HG02973 (cell line): Measurements from ENCODE around the gene SARS1.

Experiments used
- ATAC-seq: cut with Tn5 transposase; IDR thresholded peaks from one replicate; pipeline ENCODE4 v1.9.1; 2021; ENCODE audit warnings: moderate library complexity; ENCODE audit not compliant: unreplicated experiment

SARS1 gene

DNA sequence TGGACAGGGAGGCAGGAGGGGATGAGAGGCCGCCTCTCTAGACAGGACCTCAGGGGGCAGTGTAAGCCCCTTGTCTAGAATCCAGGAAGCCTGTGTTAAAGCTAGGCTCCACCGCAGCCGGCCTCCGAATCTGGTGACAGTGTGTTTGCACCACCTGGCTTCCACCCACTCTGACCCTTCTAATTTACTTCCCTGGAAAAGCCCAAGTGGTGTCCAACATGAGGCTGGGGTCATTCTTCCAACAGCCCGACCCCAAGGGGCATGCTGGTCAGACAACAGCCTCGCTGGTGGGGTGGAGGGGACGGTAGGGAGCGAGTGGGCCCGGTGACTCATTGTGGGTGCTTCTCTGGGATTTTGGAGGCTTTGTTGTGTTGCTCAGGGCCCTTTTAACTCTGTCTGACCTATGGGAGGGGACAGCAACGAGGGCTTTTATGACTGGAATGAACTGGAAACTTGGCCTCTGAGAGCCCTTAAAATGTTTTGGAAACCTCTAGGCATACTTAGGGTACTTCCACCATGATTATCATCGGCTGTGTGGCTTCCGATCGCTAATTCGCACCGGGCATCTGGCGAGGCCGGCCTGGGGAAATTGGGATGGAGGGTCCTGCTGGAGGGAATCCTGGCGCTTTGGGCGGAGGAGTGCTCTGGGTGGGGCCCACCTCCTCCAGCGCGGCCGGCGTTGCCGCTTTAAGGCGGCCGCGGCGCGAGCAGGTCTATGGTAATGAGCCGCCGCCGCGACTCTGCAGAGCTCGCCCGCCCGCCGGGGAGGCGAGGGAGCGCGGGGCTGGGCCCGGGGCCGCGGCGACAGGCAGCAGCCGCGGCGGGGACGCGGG is 35.3 kb downstream of the SARS1 start, which contains the start of gene CELSR2:
Gene CELSR2 (plus strand): TSS at position 743 of the 833 bp plus-strand sequence. CDS start 541 bp downstream, outside the sequence.
- peak; percentile 84 for ATAC-seq

DNA sequence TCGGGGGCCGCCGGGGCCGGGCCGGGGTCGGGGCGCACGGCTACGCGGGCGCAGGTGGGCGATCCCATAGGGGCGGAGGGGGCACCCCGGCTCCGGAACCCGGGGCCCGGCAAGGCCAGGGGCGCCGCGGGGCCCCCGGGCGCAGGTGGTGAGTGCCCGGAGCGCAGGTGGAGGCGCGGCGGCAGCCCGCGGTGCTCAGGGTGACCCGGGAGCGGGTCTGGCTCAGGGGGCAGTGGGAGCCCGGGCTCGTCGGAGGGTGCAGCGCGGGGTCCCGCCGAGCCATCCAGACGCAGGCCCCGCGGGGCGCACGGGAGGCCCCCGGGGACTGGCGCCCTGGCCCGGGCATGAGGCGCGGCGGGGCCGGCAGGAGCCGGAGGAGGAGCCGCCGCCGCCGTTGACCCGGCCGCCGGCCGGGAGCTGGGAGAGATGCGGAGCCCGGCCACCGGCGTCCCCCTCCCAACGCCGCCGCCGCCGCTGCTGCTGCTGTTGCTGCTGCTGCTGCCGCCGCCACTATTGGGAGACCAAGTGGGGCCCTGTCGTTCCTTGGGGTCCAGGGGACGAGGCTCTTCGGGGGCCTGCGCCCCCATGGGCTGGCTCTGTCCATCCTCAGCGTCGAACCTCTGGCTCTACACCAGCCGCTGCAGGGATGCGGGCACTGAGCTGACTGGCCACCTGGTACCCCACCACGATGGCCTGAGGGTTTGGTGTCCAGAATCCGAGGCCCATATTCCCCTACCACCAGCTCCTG is 36.1 kb downstream of the SARS1 start:
- ATAC-seq: no peak

DNA sequence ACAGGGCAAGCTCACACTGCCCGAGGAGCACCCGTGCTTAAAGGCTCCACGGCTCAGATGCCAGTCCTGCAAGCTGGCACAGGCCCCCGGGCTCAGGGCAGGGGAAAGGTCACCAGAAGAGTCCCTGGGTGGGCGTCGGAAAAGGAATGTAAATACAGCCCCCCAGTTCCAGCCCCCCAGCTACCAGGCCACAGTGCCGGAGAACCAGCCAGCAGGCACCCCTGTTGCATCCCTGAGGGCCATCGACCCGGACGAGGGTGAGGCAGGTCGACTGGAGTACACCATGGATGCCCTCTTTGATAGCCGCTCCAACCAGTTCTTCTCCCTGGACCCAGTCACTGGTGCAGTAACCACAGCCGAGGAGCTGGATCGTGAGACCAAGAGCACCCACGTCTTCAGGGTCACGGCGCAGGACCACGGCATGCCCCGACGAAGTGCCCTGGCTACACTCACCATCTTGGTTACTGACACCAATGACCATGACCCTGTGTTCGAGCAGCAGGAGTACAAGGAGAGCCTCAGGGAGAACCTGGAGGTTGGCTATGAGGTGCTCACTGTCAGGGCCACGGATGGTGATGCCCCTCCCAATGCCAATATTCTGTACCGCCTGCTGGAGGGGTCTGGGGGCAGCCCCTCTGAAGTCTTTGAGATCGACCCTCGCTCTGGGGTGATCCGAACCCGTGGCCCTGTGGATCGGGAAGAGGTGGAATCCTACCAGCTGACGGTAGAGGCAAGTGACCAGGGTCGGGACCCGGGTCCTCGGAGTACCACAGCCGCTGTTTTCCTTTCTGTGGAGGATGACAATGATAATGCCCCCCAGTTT is 36.9 kb downstream of the SARS1 start:
- no peak for ATAC-seq

DNA sequence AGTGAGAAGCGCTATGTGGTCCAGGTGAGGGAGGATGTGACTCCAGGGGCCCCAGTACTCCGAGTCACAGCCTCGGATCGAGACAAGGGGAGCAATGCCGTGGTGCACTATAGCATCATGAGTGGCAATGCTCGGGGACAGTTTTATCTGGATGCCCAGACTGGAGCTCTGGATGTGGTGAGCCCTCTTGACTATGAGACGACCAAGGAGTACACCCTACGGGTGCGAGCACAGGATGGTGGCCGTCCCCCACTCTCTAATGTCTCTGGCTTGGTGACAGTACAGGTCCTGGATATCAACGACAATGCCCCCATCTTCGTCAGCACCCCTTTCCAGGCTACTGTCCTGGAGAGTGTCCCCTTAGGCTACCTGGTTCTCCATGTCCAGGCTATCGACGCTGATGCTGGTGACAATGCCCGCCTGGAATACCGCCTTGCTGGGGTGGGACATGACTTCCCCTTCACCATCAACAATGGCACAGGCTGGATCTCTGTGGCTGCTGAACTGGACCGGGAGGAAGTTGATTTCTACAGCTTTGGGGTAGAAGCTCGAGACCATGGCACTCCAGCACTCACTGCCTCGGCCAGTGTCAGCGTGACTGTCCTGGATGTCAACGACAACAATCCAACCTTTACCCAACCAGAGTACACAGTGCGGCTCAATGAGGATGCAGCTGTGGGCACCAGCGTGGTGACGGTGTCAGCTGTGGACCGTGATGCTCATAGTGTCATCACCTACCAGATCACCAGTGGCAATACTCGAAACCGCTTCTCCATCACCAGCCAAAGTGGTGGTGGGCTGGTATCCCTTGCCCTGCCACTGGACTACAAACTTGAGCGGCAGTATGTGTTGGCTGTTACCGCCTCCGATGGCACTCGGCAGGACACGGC is 37.8 kb downstream of the SARS1 start:
- ATAC-seq: no peak

DNA sequence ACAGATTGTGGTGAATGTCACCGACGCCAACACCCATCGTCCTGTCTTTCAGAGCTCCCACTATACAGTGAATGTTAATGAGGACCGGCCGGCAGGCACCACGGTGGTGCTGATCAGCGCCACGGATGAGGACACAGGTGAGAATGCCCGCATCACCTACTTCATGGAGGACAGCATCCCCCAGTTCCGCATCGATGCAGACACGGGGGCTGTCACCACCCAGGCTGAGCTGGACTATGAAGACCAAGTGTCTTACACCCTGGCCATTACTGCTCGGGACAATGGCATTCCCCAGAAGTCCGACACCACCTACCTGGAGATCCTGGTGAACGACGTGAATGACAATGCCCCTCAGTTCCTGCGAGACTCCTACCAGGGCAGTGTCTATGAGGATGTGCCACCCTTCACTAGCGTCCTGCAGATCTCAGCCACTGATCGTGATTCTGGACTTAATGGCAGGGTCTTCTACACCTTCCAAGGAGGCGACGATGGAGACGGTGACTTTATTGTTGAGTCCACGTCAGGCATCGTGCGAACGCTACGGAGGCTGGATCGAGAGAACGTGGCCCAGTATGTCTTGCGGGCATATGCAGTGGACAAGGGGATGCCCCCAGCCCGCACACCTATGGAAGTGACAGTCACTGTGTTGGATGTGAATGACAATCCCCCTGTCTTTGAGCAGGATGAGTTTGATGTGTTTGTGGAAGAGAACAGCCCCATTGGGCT is 38.6 kb downstream of the SARS1 start:
- ATAC-seq: no peak

DNA sequence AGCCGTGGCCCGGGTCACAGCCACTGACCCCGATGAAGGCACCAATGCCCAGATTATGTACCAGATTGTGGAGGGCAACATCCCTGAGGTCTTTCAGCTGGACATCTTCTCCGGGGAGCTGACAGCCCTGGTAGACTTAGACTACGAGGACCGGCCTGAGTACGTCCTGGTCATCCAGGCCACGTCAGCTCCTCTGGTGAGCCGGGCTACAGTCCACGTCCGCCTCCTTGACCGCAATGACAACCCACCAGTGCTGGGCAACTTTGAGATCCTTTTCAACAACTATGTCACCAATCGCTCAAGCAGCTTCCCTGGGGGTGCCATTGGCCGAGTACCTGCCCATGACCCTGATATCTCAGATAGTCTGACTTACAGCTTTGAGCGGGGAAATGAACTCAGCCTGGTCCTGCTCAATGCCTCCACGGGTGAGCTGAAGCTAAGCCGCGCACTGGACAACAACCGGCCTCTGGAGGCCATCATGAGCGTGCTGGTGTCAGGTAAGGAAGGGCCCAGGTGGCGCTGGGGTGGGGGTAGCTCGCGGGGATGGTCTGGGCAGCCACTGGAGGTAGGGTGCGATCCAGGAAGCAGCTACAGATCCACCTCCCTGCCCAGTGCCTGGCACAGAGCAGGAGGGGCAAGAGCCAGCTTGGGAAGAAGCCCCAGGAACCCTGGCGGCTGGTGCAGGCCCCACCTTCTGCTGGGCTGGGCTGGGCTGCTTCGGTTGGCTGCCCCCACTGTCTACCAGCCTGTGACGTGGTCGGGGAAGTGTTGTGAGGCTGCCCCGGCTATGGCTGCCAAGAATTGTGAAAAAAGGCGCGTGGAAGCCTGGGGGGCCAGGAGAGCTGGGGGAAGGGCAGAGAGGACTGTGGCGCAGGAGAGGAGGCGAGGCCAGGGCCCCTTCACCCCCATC is 39.4 kb downstream of the SARS1 start:
- no peak for ATAC-seq

DNA sequence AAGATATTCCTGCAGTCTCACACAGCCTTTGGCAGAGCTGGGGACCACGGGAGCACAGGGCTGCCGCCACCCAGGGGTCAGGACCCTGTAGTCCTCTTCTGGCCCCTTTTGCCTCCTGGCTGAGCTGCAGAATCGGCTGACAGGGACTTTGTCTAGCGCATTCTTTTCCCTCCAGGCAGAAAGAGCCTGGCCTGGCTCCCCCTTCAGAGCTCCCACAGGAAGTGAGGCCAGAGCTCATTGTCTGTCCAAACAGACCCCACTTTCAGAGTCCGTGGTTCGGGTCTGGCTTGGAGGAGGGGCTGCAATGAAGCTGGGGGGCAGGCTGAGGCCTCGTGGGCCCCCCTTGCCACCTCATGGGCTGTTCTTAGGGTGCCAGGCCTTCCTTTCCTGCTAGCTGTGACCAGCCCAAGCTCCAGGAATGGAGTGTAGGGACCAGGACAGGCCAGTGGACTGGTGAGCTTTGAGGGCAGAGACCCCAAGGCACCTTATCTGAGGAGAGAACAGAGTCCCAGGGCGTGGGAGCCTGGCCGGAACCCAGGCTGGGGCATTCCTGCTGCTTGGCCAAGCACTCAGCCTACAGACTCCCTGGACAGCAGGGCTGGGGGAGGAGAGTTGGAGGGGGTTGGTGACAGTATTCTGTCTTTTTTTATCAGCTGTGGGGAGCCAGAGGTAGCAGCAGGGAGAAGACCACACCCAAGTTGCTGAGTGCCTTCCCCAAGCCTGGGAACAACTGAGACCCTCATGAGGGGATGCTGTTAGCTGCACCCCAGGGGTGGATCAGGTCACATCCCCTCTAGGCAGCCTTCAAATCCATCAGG is 40.3 kb downstream of the SARS1 start:
- ATAC-seq: no peak

DNA sequence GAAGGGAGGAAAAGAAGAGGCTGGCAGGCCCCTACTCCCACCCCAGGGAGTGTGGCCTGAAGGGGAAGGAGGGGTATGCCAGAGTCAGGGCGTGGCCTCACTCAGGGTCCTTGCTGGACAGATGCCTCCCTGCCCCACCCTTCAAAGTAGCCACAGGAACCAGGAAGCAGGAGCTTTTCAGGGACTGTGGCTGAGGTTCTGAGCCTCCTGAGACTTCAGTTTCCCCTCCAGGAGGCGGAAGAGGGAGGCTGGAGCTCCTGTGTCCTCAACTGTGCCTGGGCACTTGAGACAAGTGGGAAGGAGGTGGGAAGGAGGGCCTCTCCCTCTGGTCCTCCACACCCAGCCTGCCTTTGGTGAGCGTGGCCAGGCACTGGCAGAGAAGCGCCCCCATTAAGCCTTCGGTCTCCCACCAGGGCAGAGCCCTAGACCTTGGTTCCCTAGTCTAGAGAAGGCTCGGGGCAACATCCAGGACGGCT is 40.9 kb downstream of the SARS1 start:
- ATAC-seq: no peak

DNA sequence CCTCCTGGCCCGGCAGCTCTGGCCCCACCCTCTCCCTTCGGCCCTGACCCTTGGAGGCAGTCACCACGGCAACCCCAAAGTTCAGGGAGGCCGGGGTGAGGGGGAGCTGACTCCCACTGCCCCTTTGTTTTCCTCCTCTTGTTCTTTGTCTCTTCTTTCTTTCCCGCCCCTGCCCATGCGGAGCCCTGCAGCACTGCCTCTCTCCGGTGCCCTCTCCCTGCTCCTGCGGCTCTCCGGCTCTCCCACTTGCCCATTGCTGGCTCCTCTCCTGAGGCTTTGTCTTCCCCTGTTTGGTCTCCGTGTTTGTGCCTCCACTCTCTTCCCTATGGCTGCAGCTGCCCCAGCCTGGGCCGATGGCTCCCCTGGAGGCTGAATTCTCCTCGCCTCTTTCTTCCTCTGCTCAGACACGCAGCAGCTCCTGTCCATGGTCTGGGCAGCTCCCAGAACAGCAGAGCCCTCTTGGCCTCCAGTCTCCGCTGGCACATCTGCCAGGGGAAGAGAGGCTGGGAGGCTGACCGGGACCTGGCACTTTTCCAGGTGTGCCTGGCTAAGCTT is 41.5 kb downstream of the SARS1 start:
- ATAC-seq: no peak

DNA sequence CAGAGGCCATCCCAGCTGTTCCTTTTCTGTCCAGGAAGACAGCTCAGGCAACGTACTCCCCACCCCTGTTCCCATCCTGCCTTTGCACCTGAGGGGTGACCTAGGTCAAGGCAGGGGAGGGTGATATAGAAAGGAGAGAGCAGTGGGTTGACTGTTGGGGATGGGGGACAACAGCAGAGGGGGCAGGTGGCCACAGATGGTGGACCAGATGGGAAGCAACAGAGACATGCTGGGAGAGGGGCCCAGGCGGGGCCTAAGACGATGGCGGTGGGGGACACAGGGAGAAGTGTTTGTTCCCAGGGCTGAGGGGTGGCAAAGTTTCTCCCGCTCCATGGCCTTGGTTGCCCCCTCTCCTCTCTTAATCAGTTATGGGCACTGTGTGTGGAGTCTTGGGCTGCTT is 42.0 kb downstream of the SARS1 start:
- no peak for ATAC-seq

DNA sequence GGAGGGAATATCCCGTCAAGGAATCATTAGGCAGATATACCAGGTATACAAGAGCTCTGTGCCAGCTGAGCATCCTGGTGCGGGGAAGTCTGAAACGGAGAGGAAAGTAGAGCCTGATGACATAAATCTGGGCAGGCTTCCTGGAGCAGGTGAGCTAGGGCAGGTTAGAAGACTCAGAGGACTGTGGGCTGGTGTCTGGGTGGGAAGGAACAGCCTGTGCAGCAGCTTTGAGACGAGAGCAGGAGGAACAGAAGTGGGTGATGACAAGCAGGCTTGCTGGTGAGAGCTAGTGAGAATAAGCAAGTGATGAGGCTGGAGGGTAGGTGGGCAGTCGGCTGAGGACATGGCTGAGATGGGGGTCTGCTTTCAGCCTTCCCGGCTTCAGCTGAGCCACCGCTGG is 42.4 kb downstream of the SARS1 start:
- ATAC-seq: no peak

DNA sequence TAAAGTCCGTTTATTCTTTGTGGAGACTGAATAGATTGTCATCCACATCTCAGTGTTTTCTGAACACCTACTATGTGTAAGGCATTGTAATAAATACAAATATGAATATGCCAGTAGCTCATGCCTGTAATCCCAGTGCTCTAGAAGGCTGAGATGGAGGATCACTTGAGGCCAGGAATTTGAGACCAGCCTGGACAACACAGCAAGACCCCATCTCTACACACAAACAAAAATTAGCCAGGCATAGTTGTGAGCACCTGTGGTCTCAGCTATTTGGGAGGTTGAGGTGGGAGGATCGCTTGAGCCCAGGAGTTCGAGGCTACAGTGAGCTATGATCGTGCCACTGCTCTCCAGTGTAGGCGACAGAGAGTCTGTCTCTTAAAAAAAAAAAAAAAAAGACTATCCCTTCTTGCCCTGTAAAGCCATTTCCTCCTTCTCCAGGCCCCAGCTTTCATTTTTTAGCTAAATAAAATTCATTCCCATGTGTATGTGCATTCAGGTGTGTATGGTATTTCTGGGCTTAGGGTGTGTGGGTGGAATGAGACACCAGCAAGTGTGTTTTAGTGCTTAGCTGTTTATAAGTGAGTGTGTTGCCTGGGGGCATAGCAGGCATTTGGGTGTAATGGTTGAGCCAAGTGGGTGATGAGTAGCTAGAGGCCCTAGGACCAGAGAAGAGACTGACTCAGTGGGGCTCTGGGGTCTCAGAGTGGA is 43.4 kb downstream of the SARS1 start:
- no peak for ATAC-seq

DNA sequence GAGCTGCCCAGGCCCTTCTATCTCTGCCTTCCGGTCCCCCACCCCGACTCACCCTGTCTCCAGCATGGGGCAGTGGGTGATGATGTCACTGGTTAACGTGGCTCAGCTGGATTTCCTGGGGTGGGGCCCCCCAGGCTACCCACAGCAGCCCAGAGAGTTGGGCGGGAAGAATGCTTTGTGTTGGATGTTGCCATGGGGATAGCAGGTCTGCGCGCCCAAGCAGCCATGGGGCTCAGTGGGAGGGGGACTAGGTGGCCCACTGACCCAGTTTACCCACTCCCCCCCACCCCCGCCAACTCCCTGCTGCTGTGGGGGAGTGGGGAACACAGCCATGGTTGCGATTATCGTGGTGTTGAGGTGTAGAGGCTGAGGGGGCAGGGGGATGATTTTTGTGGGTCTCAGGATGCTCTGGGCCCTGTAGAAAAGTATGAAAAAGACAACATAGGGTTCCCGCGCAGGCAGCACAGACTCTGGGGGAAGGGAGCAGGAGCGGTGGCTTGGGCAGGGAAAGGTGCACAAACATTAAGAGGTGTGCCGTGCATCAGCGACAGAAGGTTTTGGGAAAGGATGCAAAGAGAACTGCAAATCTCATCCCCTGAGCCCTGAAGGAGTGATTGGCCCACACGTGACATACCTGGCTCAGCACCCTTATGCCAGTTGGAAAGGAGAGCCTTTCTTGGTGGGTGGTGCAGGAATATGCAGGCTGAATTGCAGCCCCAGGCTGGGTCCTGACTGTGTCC is 44.1 kb downstream of the SARS1 start:
- ATAC-seq: no peak

DNA sequence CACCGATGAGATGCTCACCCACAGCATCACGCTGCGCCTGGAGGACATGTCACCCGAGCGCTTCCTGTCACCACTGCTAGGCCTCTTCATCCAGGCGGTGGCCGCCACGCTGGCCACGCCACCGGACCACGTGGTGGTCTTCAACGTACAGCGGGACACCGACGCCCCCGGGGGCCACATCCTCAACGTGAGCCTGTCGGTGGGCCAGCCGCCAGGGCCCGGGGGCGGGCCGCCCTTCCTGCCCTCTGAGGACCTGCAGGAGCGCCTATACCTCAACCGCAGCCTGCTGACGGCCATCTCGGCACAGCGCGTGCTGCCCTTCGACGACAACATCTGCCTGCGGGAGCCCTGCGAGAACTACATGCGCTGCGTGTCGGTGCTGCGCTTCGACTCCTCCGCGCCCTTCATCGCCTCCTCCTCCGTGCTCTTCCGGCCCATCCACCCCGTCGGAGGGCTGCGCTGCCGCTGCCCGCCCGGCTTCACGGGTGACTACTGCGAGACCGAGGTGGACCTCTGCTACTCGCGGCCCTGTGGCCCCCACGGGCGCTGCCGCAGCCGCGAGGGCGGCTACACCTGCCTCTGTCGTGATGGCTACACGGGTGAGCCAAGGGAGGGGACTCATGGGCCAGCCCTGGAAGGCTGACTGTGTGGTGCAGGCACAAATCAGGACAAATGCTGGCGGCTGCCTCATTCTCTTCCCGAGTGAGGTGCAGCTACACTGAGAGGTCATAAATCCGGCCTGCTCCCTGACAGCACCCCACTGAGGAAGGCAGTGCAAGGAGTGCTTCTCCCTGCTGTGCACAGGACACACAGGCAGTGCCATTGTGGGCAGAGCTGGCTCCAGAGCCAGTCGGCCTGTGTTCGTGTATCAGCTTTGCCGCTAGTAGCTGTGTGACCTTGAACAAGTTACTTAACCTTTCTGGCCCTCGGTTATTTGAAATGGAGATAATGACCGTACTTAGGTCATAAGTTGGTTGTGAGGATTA is 45.1 kb downstream of the SARS1 start:
- ATAC-seq: no peak
